ENCODE measurements around the gene ADCY10.

The ADCY10 gene

DNA sequence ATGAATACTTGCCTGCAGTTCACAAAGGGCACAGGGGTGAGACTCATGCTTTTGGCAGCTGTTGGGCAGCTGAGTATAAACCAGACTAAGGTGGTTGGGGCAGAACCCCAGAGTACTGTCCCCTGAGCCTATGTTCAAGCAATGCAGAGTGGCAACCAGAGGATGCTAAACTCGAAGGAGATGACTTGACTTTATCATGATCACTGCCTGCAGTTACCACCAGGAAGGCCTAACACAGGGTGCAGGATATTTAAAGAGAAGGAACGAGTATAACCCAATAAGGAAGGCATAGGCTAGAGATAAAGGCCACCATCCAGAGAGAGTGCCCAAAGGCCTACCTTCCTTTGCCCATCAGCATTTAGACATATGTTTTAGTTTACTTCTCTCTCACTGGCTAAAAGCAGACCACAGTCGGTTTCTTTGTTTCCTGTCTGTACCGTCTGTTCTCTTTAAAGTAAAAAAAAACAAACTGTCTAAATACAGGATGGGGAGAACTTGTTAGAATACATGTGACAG, 108.8 kb downstream of the ADCY10 start:
- TF ChIP-seq, protein P1, sequence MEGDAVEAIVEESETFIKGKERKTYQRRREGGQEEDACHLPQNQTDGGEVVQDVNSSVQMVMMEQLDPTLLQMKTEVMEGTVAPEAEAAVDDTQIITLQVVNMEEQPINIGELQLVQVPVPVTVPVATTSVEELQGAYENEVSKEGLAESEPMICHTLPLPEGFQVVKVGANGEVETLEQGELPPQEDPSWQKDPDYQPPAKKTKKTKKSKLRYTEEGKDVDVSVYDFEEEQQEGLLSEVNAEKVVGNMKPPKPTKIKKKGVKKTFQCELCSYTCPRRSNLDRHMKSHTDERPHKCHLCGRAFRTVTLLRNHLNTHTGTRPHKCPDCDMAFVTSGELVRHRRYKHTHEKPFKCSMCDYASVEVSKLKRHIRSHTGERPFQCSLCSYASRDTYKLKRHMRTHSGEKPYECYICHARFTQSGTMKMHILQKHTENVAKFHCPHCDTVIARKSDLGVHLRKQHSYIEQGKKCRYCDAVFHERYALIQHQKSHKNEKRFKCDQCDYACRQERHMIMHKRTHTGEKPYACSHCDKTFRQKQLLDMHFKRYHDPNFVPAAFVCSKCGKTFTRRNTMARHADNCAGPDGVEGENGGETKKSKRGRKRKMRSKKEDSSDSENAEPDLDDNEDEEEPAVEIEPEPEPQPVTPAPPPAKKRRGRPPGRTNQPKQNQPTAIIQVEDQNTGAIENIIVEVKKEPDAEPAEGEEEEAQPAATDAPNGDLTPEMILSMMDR (IDR thresholded peaks at IDR 0.05; ENCODE audit: low read depth, low read length, missing control alignments), result no peak
- DNase-seq (ENCODE audit: low read depth), result no peak
- H3K4me3 ChIP-seq (ENCODE audit: low read depth, low read length), result no peak overlapping the region

DNA sequence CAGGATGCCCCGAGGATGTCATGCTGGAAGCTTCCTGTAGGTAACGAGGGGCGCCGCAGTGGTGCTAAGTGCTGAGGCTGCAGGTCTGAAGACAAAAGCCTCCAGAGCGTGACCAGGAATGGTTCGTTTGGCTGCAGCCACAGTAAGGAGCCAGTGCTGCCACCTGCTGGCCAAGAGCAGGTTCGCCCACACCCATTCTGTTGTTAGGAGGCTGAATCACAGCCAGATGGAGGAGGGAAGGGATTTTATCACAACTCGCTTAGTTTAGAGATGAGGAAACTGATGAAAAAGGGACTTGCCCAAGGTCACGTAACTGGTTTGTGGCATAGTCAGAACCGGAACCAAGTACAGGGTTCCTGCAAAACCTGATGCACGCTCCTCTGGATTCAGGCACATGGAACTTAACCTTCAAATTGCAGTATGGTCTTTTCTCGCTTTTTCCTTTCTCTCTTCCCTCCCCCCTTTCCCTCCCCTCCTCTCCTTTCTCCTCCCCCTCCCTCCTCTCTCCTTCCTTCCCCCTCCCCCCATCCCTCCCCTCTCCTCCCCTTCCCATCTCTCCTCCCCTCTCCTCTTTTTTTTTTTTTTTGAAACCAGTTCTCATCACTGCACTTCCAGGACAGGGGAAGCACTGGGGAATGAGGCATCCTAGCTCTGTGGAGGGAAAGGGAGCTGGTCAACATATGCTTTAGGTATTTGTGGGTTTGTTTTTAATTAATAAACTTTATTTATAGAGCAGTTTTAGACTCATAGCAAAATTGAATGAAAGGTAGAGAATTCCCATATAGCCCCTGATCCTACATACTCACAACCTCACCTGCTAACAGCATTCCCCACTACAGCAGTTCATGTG, 110.4 kb downstream of the ADCY10 start:
- DNase-seq (ENCODE audit: low read depth), result peak; percentile 86
- TF ChIP-seq, protein P1 (IDR thresholded peaks at IDR 0.05; ENCODE audit: low read depth, low read length, missing control alignments), result peak; percentile 98
- no peak overlapping the region for H3K4me3 ChIP-seq (ENCODE audit: low read depth, low read length)

DNA sequence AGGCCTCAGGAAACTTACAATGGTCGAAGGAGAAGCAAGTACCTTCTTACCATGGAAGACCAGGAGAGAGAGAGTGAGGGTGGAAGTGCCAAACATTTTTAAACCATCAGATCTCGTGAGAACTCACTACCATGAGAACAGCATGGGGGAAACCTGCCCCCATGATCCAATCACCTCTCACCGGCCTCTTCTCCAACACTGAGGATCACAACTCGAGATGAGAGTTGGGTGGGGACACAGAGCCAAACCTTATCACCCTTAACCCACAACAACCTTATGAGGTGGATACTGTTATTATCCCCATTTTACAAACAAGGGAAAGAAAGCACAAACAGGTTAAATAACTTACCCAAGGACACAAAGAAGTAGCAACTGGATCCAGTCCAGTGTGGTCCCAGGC, 111.7 kb downstream of the ADCY10 start:
- H3K4me3 ChIP-seq (ENCODE audit: low read depth, low read length), result no peak overlapping the region
- DNase-seq (ENCODE audit: low read depth), result no peak
- TF ChIP-seq, protein P1 (IDR thresholded peaks at IDR 0.05; ENCODE audit: low read depth, low read length, missing control alignments), result no peak

DNA sequence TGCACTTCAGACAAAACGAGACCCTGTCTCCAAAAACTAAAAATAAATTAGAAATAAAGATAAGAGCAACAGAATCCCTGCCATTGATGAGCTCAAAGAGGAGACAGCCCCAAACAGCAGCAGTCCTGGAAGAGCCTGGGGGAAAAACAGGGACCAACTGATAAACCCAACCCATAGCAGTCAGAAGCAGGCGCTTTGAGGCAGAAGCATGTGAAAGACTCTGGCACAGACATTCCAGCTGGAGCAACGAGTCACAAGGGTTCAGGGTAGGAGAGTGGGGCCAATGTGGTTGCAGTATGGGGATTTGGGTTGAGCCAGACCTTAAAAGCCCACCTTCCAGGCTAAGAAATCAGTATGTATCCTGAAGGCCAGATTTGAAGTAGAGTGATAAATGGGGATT, 113.7 kb downstream of the ADCY10 start:
- DNase-seq (ENCODE audit: low read depth), result no peak
- H3K4me3 ChIP-seq (ENCODE audit: low read depth, low read length), result no peak overlapping the region
- TF ChIP-seq, protein P1 (IDR thresholded peaks at IDR 0.05; ENCODE audit: low read depth, low read length, missing control alignments), result no peak

DNA sequence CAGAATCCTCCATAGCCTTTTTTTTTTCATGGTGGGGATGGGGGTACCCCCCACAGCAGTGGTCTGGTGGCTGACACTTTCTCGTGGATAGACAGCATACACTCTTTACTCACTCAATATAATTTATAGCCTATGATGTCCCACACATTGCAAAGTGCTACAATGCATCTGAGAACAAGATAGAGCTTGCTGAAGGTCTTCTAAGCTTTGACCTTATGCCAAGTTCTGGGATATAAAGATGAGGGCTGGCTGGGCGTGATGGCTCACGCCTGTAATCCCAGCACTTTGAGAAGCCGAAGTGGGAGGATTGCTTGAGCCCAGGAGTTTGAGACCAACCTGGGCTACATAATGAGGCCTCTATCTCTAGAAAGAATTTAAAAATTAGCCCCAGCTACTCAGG, 114.2 kb downstream of the ADCY10 start:
- no peak overlapping the region for H3K4me3 ChIP-seq (ENCODE audit: low read depth, low read length)
- no peak for DNase-seq (ENCODE audit: low read depth)
- TF ChIP-seq, protein P1 (IDR thresholded peaks at IDR 0.05; ENCODE audit: low read depth, low read length, missing control alignments), result no peak

DNA sequence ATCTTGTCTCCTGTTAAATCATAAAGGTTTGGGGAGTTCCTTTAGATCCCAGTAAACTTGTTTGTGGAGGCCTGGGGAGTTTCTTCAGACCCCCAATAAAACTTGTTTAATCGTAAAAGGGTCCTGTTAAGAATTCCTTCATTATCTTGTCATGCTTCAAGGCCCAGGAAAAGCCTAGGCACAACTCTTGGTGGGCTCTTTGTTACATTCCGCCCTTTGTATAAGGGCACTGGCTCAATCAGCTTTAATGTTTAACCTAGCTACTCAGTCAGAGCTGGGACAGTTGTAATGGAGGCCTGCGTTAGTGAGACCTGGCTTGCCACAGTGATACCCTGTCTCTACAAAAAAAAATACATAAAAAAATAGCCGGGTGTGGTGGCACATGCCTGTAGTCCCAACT, 115.0 kb downstream of the ADCY10 start:
- no peak for DNase-seq (ENCODE audit: low read depth)
- H3K4me3 ChIP-seq (ENCODE audit: low read depth, low read length), result no peak overlapping the region
- TF ChIP-seq, protein P1 (IDR thresholded peaks at IDR 0.05; ENCODE audit: low read depth, low read length, missing control alignments), result no peak

DNA sequence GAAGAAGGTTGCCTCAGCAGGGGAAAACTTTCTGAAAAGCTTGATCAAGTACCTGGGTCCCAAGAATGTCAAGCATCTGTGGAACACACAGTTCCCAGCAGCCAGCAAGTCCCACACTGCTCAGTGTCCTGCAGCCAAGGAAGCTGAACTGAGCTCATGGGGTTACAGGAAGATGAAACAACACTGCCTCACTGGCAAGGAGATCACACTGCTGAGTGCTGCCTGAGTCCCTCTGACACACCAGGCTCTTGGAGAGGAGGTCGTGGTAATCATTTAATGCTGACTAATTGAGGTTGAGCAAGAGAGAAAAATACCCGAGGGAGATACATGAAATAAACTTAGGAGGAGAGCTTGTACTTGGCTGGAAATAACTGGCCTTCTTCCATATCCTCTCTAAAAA, 116.9 kb downstream of the ADCY10 start:
- H3K4me3 ChIP-seq (ENCODE audit: low read depth, low read length), result no peak overlapping the region
- no peak for DNase-seq (ENCODE audit: low read depth)
- TF ChIP-seq, protein P1 (IDR thresholded peaks at IDR 0.05; ENCODE audit: low read depth, low read length, missing control alignments), result no peak
